ENCODE results near the gene RPL29.

GRCh38 chr3:51955175-51955892, 40.4 kb downstream of the RPL29 start, which contains the start of gene GPR62:
- TF ChIP-seq POU2F2 (IDR thresholded peaks at IDR 0.05; ENCODE audit: low read depth, low read length) (no peak), POLR2A (IDR thresholded peaks at IDR 0.05; ENCODE audit: low read depth, low read length) (no peak), POLR2AphosphoS5 (IDR thresholded peaks at IDR 0.05; ENCODE audit: low read depth, low read length) (no peak), TAF1 (IDR thresholded peaks at IDR 0.05; ENCODE audit: low read depth, low read length) (no peak)
